WTC11 (cell line): ENCODE results near the gene GRM3. TPM values are rescaled to one million over a fixed set of nuclear protein-coding genes. Genes with fewer than 3 reads are reported as not detected.

ENCODE experiments used
- ATAC-seq: fragments of 200-7000 bp; cut with Tn5 transposase; 2 replicates; pipeline ENCODE4 v1.10.0; 2021; ENCODE audit warnings: mild to moderate bottlenecking, moderate library complexity
- CTCF ChIA-PET: fragments of 300-600 bp; sonication (Branson Sonifier 250); formaldehyde crosslinking; loops from one replicate; lab custom pipeline; 2021; ENCODE audit warnings: antibody characterized with exemption; lab: Charles Lee
- POLR2A ChIA-PET: fragments of 350-600 bp; sonication (Branson Sonifier 250); formaldehyde crosslinking; loops from one replicate; lab custom pipeline; 2021; ENCODE audit warnings: antibody characterized with exemption; lab: Charles Lee
- DNase-seq: peaks from one replicate; pipeline ENCODE4 v3.0.0; 2021; ENCODE audit warnings: low spot score
- H3K27ac Mint-ChIP-seq: 2 replicates; pipeline ENCODE4 v1.8.0; 2021; ENCODE audit warnings: mixed read lengths
- H3K27me3 Mint-ChIP-seq: 2 replicates; pipeline ENCODE4 v1.8.0; 2021; ENCODE audit warnings: low read depth, mild to moderate bottlenecking, moderate library complexity, mixed read lengths
- H3K36me3 Mint-ChIP-seq: 2 replicates; pipeline ENCODE4 v1.8.0; 2021; ENCODE audit warnings: mixed read lengths
- H3K4me1 Mint-ChIP-seq: 2 replicates; pipeline ENCODE4 v1.8.0; 2022; ENCODE audit warnings: mixed read lengths
- H3K4me3 Mint-ChIP-seq: 2 replicates; pipeline ENCODE4 v1.8.0; 2021; ENCODE audit warnings: mild to moderate bottlenecking, moderate library complexity, mixed read lengths
- H3K9me3 Mint-ChIP-seq: 2 replicates; pipeline ENCODE4 v1.8.0; 2021; ENCODE audit warnings: mixed read lengths
- ETV6 ChIP-seq: sonication (generic); formaldehyde crosslinking; IDR thresholded peaks from 2 replicates; pipeline ENCODE4 v1.8.1; 2022; ENCODE audit warnings: mild to moderate bottlenecking, missing genetic modification reagents
- GRHL2 ChIP-seq: fragments of 250-450 bp; sonication (Bioruptor Pico); IDR thresholded peaks from 2 replicates; pipeline ENCODE4 v1.8.0; 2022; ENCODE audit warnings: mild to moderate bottlenecking, moderate library complexity; ENCODE audit not compliant: insufficient replicate concordance, severe bottlenecking
- JAZF1 ChIP-seq: fragments of 250-450 bp; sonication (Bioruptor Pico); IDR thresholded peaks from 2 replicates; pipeline ENCODE4 v1.9.0; 2021; ENCODE audit warnings: moderate library complexity, mild to moderate bottlenecking, inconsistent platforms
- JUN ChIP-seq: sonication (generic); formaldehyde crosslinking; IDR thresholded peaks from 2 replicates; pipeline ENCODE4 v1.8.0; 2023; ENCODE audit warnings: mild to moderate bottlenecking, missing genetic modification reagents
- MAX ChIP-seq: sonication (generic); formaldehyde crosslinking; IDR thresholded peaks from 2 replicates; pipeline ENCODE4 v1.8.0; 2022; ENCODE audit warnings: mild to moderate bottlenecking, missing genetic modification reagents
- MYBL2 ChIP-seq: sonication (generic); formaldehyde crosslinking; IDR thresholded peaks from 2 replicates; pipeline ENCODE4 v1.8.1; 2023; ENCODE audit warnings: mild to moderate bottlenecking, moderate library complexity, missing genetic modification reagents
- NFYB ChIP-seq: sonication (generic); formaldehyde crosslinking; conservative IDR thresholded peaks from 2 replicates; pipeline ENCODE4 v1.8.0; 2022; ENCODE audit warnings: low read depth, missing genetic modification reagents
- PRDM15 ChIP-seq: sonication (generic); formaldehyde crosslinking; IDR thresholded peaks from 2 replicates; pipeline ENCODE4 v1.8.0; 2022; ENCODE audit warnings: missing genetic modification reagents
- PRRX2 ChIP-seq: fragments of 250-450 bp; sonication (Bioruptor Pico); IDR thresholded peaks from 2 replicates; pipeline ENCODE4 v1.8.0; 2021; ENCODE audit warnings: mild to moderate bottlenecking
- SMAD4 ChIP-seq: sonication (generic); formaldehyde crosslinking; IDR thresholded peaks from 2 replicates; pipeline ENCODE4 v1.8.0; 2022; ENCODE audit warnings: mild to moderate bottlenecking, missing genetic modification reagents
- SP1 ChIP-seq: sonication (generic); formaldehyde crosslinking; conservative IDR thresholded peaks from 2 replicates; pipeline ENCODE4 v1.8.1; 2022; ENCODE audit warnings: missing genetic modification reagents
- TCF7 ChIP-seq: sonication (generic); formaldehyde crosslinking; IDR thresholded peaks from 2 replicates; pipeline ENCODE4 v1.8.0; 2022; ENCODE audit warnings: mild to moderate bottlenecking, low read depth, missing genetic modification reagents, moderate library complexity
- TEAD4 ChIP-seq: sonication (generic); formaldehyde crosslinking; IDR thresholded peaks from 2 replicates; pipeline ENCODE4 v1.8.0; 2022; ENCODE audit warnings: mild to moderate bottlenecking, missing genetic modification reagents
- TP53 ChIP-seq: sonication (generic); formaldehyde crosslinking; IDR thresholded peaks from 2 replicates; pipeline ENCODE4 v1.8.1; 2023; ENCODE audit warnings: mild to moderate bottlenecking, missing genetic modification reagents
- ZNF263 ChIP-seq: sonication (generic); formaldehyde crosslinking; IDR thresholded peaks from 2 replicates; pipeline ENCODE4 v1.8.1; 2022; ENCODE audit warnings: low read depth, mild to moderate bottlenecking, moderate library complexity, missing genetic modification reagents
- ZNF423 ChIP-seq: fragments of 250-450 bp; sonication (Bioruptor Pico); IDR thresholded peaks from 2 replicates; pipeline ENCODE4 v2.1.2; 2022; ENCODE audit warnings: mild to moderate bottlenecking, moderate library complexity
- ZNF512 ChIP-seq: sonication (generic); formaldehyde crosslinking; IDR thresholded peaks from 2 replicates; pipeline ENCODE4 v1.8.1; 2022; ENCODE audit warnings: missing genetic modification reagents, borderline replicate concordance
- total RNA-seq: library from RNA; stranded (reverse); gene quantifications from 3 replicates; pipeline ENCODE4 v1.2.3, GENCODE V29; 2021
- TF ChIP-seq, protein P1 (sequence below): fragments of 250-450 bp; sonication (Bioruptor Pico); IDR thresholded peaks from 2 replicates; pipeline ENCODE4 v1.9.0; 2021; ENCODE audit warnings: mild to moderate bottlenecking
- TF ChIP-seq, protein P2 (sequence below): sonication (generic); formaldehyde crosslinking; IDR thresholded peaks from 2 replicates; pipeline ENCODE4 v1.8.1; 2022; ENCODE audit warnings: low read depth, missing genetic modification reagents, borderline replicate concordance
- TF ChIP-seq, protein P3 (sequence below): sonication (generic); formaldehyde crosslinking; IDR thresholded peaks from 2 replicates; pipeline ENCODE4 v1.8.1; 2023; ENCODE audit warnings: mild to moderate bottlenecking, missing genetic modification reagents

Gene GRM3
- total RNA-seq, 1 experiment from 2014 or later = 0.94 TPM

GRCh38 chr7:86687831-86688230 lies 44.1 kb downstream of the GRM3 start:
- no peak for TF ChIP-seq MYBL2 (CRISPR knock-in tag)
- TF ChIP-seq ZNF263 = no peak
- TF ChIP-seq NFYB (CRISPR knock-in tag) = no peak
- no peak for TF ChIP-seq TEAD4 (CRISPR knock-in tag)
- no peak for TF ChIP-seq ZNF512 (CRISPR knock-in tag)
- TF ChIP-seq ETV6 = no peak
- ChIA-PET POLR2A (no interaction called here), CTCF (no interaction called here)
- DNase-seq (no peak), ATAC-seq (no peak)
- no peak overlapping the region for H3K27ac Mint-ChIP-seq
- H3K4me1 Mint-ChIP-seq = no peaks in the 10 kb centered on the region
- H3K9me3 Mint-ChIP-seq = no peaks in the 10 kb centered on the region
- no peaks in the 10 kb centered on the region for H3K36me3 Mint-ChIP-seq
- H3K4me3 Mint-ChIP-seq = no peak overlapping the region
- no peaks in the 10 kb centered on the region for H3K27me3 Mint-ChIP-seq

DNA sequence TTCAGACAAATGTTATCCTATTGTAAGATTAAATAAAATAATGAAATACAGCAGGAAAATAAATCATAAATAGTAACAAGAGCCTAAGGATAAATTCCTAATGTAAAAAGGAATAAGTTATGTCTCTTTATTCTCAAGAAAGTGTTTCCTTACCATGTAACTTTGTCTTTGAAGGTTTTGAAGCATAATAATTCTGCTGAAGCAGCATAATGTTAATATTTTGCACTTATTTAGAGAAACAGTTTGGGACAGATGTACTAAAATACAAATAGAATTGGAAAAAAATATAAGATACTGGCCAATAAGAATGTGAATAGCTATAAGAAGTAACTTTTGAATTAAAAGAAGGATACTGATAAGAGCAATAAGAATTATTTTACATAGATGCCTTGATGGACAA lies 45.7 kb downstream of the GRM3 start:
- ATAC-seq = no peak
- Mint-ChIP-seq H3K27ac (no peak overlapping the region), H3K4me3 (no peak overlapping the region), H3K27me3 (no peaks in the 10 kb centered on the region), H3K9me3 (no peaks in the 10 kb centered on the region), H3K4me1 (no peaks in the 10 kb centered on the region), H3K36me3 (no peaks in the 10 kb centered on the region)
- ChIA-PET POLR2A (no interaction called here), CTCF (no interaction called here)
- DNase-seq = no peak
- TF ChIP-seq SP1 (CRISPR knock-in tag) = no peak
- no peak for TF ChIP-seq ZNF423 (CRISPR knock-in tag)
- TF ChIP-seq TCF7 (CRISPR knock-in tag) = no peak
- TF ChIP-seq, protein P1, sequence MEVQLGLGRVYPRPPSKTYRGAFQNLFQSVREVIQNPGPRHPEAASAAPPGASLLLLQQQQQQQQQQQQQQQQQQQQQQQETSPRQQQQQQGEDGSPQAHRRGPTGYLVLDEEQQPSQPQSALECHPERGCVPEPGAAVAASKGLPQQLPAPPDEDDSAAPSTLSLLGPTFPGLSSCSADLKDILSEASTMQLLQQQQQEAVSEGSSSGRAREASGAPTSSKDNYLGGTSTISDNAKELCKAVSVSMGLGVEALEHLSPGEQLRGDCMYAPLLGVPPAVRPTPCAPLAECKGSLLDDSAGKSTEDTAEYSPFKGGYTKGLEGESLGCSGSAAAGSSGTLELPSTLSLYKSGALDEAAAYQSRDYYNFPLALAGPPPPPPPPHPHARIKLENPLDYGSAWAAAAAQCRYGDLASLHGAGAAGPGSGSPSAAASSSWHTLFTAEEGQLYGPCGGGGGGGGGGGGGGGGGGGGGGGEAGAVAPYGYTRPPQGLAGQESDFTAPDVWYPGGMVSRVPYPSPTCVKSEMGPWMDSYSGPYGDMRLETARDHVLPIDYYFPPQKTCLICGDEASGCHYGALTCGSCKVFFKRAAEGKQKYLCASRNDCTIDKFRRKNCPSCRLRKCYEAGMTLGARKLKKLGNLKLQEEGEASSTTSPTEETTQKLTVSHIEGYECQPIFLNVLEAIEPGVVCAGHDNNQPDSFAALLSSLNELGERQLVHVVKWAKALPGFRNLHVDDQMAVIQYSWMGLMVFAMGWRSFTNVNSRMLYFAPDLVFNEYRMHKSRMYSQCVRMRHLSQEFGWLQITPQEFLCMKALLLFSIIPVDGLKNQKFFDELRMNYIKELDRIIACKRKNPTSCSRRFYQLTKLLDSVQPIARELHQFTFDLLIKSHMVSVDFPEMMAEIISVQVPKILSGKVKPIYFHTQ (CRISPR knock-in tag) = no peak
- no peak for TF ChIP-seq MAX (CRISPR knock-in tag)
- no peak for TF ChIP-seq ZNF512 (CRISPR knock-in tag)
- TF ChIP-seq TP53 (CRISPR knock-in tag) = no peak
- TF ChIP-seq JAZF1 (CRISPR knock-in tag) = no peak
- TF ChIP-seq PRRX2 (CRISPR knock-in tag) = no peak
- TF ChIP-seq, protein P2, sequence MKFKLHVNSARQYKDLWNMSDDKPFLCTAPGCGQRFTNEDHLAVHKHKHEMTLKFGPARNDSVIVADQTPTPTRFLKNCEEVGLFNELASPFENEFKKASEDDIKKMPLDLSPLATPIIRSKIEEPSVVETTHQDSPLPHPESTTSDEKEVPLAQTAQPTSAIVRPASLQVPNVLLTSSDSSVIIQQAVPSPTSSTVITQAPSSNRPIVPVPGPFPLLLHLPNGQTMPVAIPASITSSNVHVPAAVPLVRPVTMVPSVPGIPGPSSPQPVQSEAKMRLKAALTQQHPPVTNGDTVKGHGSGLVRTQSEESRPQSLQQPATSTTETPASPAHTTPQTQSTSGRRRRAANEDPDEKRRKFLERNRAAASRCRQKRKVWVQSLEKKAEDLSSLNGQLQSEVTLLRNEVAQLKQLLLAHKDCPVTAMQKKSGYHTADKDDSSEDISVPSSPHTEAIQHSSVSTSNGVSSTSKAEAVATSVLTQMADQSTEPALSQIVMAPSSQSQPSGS = no peak

GRCh38 chr7:86692755-86693154 lies 49.0 kb downstream of the GRM3 start:
- H3K27me3 Mint-ChIP-seq = no peaks in the 10 kb centered on the region
- POLR2A ChIA-PET = no interaction called here
- H3K9me3 Mint-ChIP-seq = no peaks in the 10 kb centered on the region
- ATAC-seq (no peak), DNase-seq (no peak)
- no peak overlapping the region for H3K4me3 Mint-ChIP-seq
- no peaks in the 10 kb centered on the region for H3K36me3 Mint-ChIP-seq
- no peaks in the 10 kb centered on the region for H3K4me1 Mint-ChIP-seq
- no peak overlapping the region for H3K27ac Mint-ChIP-seq
- CTCF ChIA-PET = no interaction called here
- TF ChIP-seq, protein P3, sequence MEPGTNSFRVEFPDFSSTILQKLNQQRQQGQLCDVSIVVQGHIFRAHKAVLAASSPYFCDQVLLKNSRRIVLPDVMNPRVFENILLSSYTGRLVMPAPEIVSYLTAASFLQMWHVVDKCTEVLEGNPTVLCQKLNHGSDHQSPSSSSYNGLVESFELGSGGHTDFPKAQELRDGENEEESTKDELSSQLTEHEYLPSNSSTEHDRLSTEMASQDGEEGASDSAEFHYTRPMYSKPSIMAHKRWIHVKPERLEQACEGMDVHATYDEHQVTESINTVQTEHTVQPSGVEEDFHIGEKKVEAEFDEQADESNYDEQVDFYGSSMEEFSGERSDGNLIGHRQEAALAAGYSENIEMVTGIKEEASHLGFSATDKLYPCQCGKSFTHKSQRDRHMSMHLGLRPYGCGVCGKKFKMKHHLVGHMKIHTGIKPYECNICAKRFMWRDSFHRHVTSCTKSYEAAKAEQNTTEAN (CRISPR knock-in tag) = no peak
- TF ChIP-seq GRHL2 (CRISPR knock-in tag) (no peak), SMAD4 (CRISPR knock-in tag) (no peak), PRDM15 (CRISPR knock-in tag) (no peak), JUN (CRISPR knock-in tag) (no peak)
